ENCODE measurements around the gene ORMDL3.

DNA sequence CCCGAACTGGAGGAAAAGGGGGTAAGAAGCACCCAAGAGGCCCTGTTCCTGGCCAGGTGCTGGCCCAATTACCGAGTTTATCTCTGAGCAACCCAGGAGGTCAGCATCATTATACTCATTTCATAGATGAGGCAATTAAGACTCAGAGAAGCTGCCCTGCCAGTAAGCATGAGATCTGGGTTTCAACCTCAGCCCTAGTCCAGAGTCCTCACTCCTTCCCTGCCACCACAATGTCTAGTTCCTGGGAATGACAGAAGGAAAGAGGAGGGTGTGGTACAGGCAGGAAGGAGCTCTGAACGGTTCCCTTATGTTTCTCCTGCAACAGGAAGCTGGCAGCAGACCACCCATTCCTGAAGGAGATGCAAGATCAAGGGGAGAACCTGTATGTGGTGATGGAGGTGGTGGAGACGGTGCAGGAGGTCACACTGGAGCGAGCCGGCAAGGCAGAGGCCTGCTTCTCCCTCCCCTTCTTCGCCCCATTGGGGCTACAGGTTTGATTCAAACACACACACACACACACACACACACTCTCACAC is 42.8 kb upstream of the ORMDL3 start:
- TF ChIP-seq, protein P1, sequence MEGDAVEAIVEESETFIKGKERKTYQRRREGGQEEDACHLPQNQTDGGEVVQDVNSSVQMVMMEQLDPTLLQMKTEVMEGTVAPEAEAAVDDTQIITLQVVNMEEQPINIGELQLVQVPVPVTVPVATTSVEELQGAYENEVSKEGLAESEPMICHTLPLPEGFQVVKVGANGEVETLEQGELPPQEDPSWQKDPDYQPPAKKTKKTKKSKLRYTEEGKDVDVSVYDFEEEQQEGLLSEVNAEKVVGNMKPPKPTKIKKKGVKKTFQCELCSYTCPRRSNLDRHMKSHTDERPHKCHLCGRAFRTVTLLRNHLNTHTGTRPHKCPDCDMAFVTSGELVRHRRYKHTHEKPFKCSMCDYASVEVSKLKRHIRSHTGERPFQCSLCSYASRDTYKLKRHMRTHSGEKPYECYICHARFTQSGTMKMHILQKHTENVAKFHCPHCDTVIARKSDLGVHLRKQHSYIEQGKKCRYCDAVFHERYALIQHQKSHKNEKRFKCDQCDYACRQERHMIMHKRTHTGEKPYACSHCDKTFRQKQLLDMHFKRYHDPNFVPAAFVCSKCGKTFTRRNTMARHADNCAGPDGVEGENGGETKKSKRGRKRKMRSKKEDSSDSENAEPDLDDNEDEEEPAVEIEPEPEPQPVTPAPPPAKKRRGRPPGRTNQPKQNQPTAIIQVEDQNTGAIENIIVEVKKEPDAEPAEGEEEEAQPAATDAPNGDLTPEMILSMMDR (IDR thresholded peaks at IDR 0.05 in 2 of 3, conservative IDR thresholded peaks at IDR 0.05 in 1 of 3; ENCODE audit: control insufficient read depth in 2 of 3, extremely low read depth in 1 of 3, insufficient read depth in 1 of 3, low read depth in 3 of 3, low read length in 3 of 3): no peak
- TF ChIP-seq ZNF24 (IDR thresholded peaks at IDR 0.05) (no peak), KDM1A (IDR thresholded peaks at IDR 0.05; ENCODE audit: borderline replicate concordance) (no peak), JUND (IDR thresholded peaks at IDR 0.05; ENCODE audit: low read depth, low read length) (no peak), CREB1 (IDR thresholded peaks at IDR 0.05; ENCODE audit: low read depth) (no peak)
- TF ChIP-seq, protein P2, sequence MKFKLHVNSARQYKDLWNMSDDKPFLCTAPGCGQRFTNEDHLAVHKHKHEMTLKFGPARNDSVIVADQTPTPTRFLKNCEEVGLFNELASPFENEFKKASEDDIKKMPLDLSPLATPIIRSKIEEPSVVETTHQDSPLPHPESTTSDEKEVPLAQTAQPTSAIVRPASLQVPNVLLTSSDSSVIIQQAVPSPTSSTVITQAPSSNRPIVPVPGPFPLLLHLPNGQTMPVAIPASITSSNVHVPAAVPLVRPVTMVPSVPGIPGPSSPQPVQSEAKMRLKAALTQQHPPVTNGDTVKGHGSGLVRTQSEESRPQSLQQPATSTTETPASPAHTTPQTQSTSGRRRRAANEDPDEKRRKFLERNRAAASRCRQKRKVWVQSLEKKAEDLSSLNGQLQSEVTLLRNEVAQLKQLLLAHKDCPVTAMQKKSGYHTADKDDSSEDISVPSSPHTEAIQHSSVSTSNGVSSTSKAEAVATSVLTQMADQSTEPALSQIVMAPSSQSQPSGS (IDR thresholded peaks at IDR 0.05; ENCODE audit: low read length): no peak

Measured in GM12878 (cell line).